Measurements from ENCODE around the gene TRIM63. TPM values are rescaled to one million over a fixed set of nuclear protein-coding genes. Genes with fewer than 3 reads are reported as not detected.

TRIM63 gene
- total and polyA plus RNA-seq, 9 of the 15 experiments (the other 6 are each of a cell fraction or from before 2014, with no cell fraction given) = 0.08 to 0.57 (median 0.36) TPM

GRCh38 chr1:26025517-26025916, 41.9 kb downstream of the TRIM63 start:
- Histone ChIP-seq H3K27me3 (ENCODE audit: control insufficient read depth in 2 of 2, insufficient read depth in 2 of 2, low read length in 2 of 2) (no peaks in the 10 kb centered on the region), H3K4me3 (no peak overlapping the region), H3K9ac (ENCODE audit: insufficient read depth in 1 of 2, low read depth in 2 of 2, low read length in 2 of 2) (no peak overlapping the region), H3K4me2 (ENCODE audit: insufficient read depth, low read length) (no peak overlapping the region), H3K4me1 (replicated peaks in 1 of 2; ENCODE audit: control insufficient read depth in 2 of 2, insufficient read depth in 2 of 2, low read length in 2 of 2) (peaks cover 19 to 46% of the 10 kb centered on the region in 2 experiments; a peak in 4 of 5 replicates), H3K9me3 (replicated peaks; ENCODE audit: control insufficient read depth, insufficient read depth, low read depth, low read length) (no peaks in the 10 kb centered on the region), H3K36me3 (ENCODE audit: control insufficient read depth, insufficient read depth, low read length) (no peaks in the 10 kb centered on the region), H3K79me2 (ENCODE audit: control insufficient read depth, insufficient read depth, low read length) (no peaks in the 10 kb centered on the region), H3K9me1 (ENCODE audit: control insufficient read depth, insufficient read depth, low read length) (no peaks in the 10 kb centered on the region), H3K27ac (ENCODE audit: extremely low read depth, low read depth, low read length) (no peak overlapping the region), H4K20me1 (replicated peaks; ENCODE audit: control insufficient read depth, insufficient read depth, low read length) (no peaks in the 10 kb centered on the region), H2AFZ (ENCODE audit: low read depth, low read length) (no peak overlapping the region)
- no TSS peak for BruUV-seq (replicated peaks)
- in situ Hi-C loops (cut with MboI) = no loop called here
- FAIRE-seq = no peak
- 46% methylated on average over 5 of the region's 5 CpGs for WGBS (ENCODE audit: insufficient coverage, low coverage, missing lambda C conversion rate)
- no peak for ATAC-seq
- TF ChIP-seq ZBTB40 (IDR thresholded peaks at IDR 0.05) = no peak
- TF ChIP-seq ZBTB40 (CRISPR knock-in tag; IDR thresholded peaks at IDR 0.05) = no peak
- TF ChIP-seq, protein P1, sequence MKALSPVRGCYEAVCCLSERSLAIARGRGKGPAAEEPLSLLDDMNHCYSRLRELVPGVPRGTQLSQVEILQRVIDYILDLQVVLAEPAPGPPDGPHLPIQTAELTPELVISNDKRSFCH (CRISPR knock-in tag; IDR thresholded peaks at IDR 0.05) = no peak
- TF ChIP-seq, protein P1 (tag; IDR thresholded peaks at IDR 0.05) = no peak
- TF ChIP-seq SNIP1 (IDR thresholded peaks at IDR 0.05; ENCODE audit: low read depth) = no peak
- TF ChIP-seq ZKSCAN3 (CRISPR knock-in tag; IDR thresholded peaks at IDR 0.05) = no peak
- TF ChIP-seq, protein P2, sequence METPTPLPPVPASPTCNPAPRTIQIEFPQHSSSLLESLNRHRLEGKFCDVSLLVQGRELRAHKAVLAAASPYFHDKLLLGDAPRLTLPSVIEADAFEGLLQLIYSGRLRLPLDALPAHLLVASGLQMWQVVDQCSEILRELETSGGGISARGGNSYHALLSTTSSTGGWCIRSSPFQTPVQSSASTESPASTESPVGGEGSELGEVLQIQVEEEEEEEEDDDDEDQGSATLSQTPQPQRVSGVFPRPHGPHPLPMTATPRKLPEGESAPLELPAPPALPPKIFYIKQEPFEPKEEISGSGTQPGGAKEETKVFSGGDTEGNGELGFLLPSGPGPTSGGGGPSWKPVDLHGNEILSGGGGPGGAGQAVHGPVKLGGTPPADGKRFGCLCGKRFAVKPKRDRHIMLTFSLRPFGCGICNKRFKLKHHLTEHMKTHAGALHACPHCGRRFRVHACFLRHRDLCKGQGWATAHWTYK (CRISPR knock-in tag; IDR thresholded peaks at IDR 0.05) = no peak
- TF ChIP-seq COPS2 (conservative IDR thresholded peaks at IDR 0.05) = no peak
- TF ChIP-seq RBBP5 (IDR thresholded peaks at IDR 0.05; ENCODE audit: borderline replicate concordance, insufficient read depth, low read length, poor library complexity, severe bottlenecking) = no peak
- no peak for TF ChIP-seq CXXC5 (CRISPR knock-in tag; IDR thresholded peaks at IDR 0.05)
- no peak for TF ChIP-seq BRD4 (IDR thresholded peaks at IDR 0.05)
- intact Hi-C loops (cut with micrococcal nuclease) = no loop called here
- ChIA-PET POLR2A (interaction anchor here (1.2 to 2.0 kb wide), 3 partner anchors 11 to 129 kb away, joined by 4 to 11 read pairs (median 6); no protein-coding TSS in a partner anchor), CTCF (ENCODE audit: low intra/inter-chr PET ratio) (no interaction called here)
- no peak for DNase-seq (ENCODE audit: extremely low read depth in 1 of 4, low spot score in 3 of 4)
